ENCODE measurements around the gene IRGC. TPM values are rescaled to one million over a fixed set of nuclear protein-coding genes. Genes with fewer than 3 reads are reported as not detected.
A peak's percentile ranks its signal among the peaks of the same experiment; 100 is the strongest.

IRGC gene
- total and polyA plus RNA-seq, 9 of the 15 experiments (the other 6 are each of a cell fraction or from before 2014, with no cell fraction given) = not detected

DNA sequence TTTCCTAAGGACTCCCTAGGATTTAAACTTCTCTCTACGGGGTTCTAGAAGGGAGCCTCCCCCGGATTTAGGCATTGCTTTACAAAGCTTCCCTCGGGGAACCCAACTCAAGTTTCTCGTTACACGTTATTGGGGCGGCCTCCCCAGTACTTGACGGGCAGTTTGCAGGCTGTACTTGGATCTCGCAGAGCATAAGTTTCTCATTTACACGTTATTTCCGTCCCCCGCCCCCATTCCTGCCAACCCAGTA is 38.3 kb downstream of the IRGC start (continued):
- TF ChIP-seq GABPB1 (CRISPR knock-in tag; IDR thresholded peaks at IDR 0.05) (no peak), ZNF696 (CRISPR knock-in tag; conservative IDR thresholded peaks at IDR 0.05) (no peak), DPF2 (IDR thresholded peaks at IDR 0.05) (0 out of 2 replicates have a peak, but pooled peaks have one; percentile 19), KAT8 (IDR thresholded peaks at IDR 0.05; ENCODE audit: low read depth) (no peak), EGR1 (conservative IDR thresholded peaks at IDR 0.05) (no peak), NRF1 (conservative IDR thresholded peaks at IDR 0.05 in 1 of 2, IDR thresholded peaks at IDR 0.05 in 1 of 2) (no peak), CHD2 (IDR thresholded peaks at IDR 0.05; ENCODE audit: low read depth, low read length) (no peak), SAFB2 (IDR thresholded peaks at IDR 0.05; ENCODE audit: borderline replicate concordance, low read depth, low read length, severe bottlenecking) (no peak), LCOR (CRISPR knock-in tag; IDR thresholded peaks at IDR 0.05) (no peak), CEBPG (CRISPR knock-in tag; IDR thresholded peaks at IDR 0.05) (no peak), CEBPG (tag; conservative IDR thresholded peaks at IDR 0.05 in 1 of 2, IDR thresholded peaks at IDR 0.05 in 1 of 2) (no peak), ZBTB1 (CRISPR knock-in tag; IDR thresholded peaks at IDR 0.05; ENCODE audit: borderline replicate concordance, low read depth) (no peak), NCOA2 (IDR thresholded peaks at IDR 0.05; ENCODE audit: partially characterized antibody in 2 of 2) (no peak), BRD4 (IDR thresholded peaks at IDR 0.05) (0 out of 2 replicates have a peak, but pooled peaks have one; percentile 23), NUFIP1 (IDR thresholded peaks at IDR 0.05; ENCODE audit: partially characterized antibody) (no peak), POLR2AphosphoS2 (IDR thresholded peaks at IDR 0.05; ENCODE audit: low read length) (no peak), TEAD4 (IDR thresholded peaks at IDR 0.05; ENCODE audit: low read length) (no peak), TEAD4 (CRISPR knock-in tag; IDR thresholded peaks at IDR 0.05; ENCODE audit: borderline replicate concordance) (no peak), MIER1 (IDR thresholded peaks at IDR 0.05; ENCODE audit: low read depth) (no peak)
- TF ChIP-seq, protein P1, sequence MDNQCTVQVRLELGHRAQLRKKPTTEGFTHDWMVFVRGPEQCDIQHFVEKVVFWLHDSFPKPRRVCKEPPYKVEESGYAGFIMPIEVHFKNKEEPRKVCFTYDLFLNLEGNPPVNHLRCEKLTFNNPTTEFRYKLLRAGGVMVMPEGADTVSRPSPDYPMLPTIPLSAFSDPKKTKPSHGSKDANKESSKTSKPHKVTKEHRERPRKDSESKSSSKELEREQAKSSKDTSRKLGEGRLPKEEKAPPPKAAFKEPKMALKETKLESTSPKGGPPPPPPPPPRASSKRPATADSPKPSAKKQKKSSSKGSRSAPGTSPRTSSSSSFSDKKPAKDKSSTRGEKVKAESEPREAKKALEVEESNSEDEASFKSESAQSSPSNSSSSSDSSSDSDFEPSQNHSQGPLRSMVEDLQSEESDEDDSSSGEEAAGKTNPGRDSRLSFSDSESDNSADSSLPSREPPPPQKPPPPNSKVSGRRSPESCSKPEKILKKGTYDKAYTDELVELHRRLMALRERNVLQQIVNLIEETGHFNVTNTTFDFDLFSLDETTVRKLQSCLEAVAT (IDR thresholded peaks at IDR 0.05) = no peak
- TF ChIP-seq, protein P2, sequence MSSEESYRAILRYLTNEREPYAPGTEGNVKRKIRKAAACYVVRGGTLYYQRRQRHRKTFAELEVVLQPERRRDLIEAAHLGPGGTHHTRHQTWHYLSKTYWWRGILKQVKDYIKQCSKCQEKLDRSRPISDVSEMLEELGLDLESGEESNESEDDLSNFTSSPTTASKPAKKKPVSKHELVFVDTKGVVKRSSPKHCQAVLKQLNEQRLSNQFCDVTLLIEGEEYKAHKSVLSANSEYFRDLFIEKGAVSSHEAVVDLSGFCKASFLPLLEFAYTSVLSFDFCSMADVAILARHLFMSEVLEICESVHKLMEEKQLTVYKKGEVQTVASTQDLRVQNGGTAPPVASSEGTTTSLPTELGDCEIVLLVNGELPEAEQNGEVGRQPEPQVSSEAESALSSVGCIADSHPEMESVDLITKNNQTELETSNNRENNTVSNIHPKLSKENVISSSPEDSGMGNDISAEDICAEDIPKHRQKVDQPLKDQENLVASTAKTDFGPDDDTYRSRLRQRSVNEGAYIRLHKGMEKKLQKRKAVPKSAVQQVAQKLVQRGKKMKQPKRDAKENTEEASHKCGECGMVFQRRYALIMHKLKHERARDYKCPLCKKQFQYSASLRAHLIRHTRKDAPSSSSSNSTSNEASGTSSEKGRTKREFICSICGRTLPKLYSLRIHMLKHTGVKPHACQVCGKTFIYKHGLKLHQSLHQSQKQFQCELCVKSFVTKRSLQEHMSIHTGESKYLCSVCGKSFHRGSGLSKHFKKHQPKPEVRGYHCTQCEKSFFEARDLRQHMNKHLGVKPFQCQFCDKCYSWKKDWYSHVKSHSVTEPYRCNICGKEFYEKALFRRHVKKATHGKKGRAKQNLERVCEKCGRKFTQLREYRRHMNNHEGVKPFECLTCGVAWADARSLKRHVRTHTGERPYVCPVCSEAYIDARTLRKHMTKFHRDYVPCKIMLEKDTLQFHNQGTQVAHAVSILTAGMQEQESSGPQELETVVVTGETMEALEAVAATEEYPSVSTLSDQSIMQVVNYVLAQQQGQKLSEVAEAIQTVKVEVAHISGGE (CRISPR knock-in tag; IDR thresholded peaks at IDR 0.05) = 0 out of 6 replicates have a peak, but pooled peaks of 1 of the 3 experiments have one; percentile 48
- TF ChIP-seq, protein P3, sequence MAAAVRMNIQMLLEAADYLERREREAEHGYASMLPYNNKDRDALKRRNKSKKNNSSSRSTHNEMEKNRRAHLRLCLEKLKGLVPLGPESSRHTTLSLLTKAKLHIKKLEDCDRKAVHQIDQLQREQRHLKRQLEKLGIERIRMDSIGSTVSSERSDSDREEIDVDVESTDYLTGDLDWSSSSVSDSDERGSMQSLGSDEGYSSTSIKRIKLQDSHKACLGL (CRISPR knock-in tag; IDR thresholded peaks at IDR 0.05; ENCODE audit: borderline replicate concordance, poor library complexity, severe bottlenecking) = no peak
- TF ChIP-seq, protein P4, sequence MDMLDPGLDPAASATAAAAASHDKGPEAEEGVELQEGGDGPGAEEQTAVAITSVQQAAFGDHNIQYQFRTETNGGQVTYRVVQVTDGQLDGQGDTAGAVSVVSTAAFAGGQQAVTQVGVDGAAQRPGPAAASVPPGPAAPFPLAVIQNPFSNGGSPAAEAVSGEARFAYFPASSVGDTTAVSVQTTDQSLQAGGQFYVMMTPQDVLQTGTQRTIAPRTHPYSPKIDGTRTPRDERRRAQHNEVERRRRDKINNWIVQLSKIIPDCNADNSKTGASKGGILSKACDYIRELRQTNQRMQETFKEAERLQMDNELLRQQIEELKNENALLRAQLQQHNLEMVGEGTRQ (CRISPR knock-in tag; IDR thresholded peaks at IDR 0.05) = no peak

All from K562 (cell line).